ENCODE results near the gene TMOD1.

DNA sequence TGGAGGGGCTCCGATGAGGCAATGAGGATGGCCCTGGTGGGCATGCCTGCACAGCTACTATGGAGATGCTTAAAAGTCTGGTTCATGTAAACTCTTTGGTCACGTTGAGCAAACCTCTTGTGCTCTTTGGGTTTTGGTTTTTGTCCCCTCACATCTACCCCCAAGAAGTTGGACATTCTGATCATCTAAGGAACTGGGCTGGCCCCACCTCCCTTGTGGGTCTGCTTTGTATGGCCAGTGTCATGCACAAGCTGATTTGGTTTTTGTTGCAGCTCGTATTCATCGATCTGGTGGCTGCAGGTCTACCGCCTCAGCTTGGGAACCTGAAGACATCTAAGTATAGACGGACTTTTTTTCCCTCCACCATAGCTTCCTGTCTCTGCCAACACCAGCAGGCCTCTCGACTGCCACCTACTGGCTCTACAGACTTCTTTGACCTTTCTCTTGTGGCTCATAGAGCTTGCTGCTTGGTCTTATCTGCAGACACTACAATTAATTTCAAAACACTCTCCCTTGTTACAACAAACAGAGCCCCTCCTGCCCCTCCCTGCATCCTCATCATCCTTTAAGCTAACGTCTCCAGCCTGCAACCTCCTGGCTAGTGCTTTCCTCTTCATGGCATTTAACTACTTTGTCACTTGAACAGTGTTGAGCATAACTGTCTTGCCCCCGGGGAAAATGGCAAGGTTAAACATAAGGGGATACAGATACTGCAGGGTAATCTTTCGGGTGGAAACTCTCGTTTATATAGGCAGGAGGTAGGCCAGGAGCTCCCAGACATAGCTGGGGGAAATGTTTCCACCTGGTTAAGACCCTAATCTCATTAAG, 97.2 kb downstream of the TMOD1 start:
- TF ChIP-seq, protein P1, sequence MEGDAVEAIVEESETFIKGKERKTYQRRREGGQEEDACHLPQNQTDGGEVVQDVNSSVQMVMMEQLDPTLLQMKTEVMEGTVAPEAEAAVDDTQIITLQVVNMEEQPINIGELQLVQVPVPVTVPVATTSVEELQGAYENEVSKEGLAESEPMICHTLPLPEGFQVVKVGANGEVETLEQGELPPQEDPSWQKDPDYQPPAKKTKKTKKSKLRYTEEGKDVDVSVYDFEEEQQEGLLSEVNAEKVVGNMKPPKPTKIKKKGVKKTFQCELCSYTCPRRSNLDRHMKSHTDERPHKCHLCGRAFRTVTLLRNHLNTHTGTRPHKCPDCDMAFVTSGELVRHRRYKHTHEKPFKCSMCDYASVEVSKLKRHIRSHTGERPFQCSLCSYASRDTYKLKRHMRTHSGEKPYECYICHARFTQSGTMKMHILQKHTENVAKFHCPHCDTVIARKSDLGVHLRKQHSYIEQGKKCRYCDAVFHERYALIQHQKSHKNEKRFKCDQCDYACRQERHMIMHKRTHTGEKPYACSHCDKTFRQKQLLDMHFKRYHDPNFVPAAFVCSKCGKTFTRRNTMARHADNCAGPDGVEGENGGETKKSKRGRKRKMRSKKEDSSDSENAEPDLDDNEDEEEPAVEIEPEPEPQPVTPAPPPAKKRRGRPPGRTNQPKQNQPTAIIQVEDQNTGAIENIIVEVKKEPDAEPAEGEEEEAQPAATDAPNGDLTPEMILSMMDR (IDR thresholded peaks at IDR 0.05): peak; percentile 68 to 80 (median 76)
- no peak for TF ChIP-seq POLR2A (IDR thresholded peaks at IDR 0.05)
- TF ChIP-seq EP300 (IDR thresholded peaks at IDR 0.05): no peak
